ENCODE results near the gene STIM1. TPM values are rescaled to one million over a fixed set of nuclear protein-coding genes. Genes with fewer than 3 reads are reported as not detected.

STIM1 gene
- total RNA-seq, 1 donor from 2014 or later: 60.8 TPM

DNA sequence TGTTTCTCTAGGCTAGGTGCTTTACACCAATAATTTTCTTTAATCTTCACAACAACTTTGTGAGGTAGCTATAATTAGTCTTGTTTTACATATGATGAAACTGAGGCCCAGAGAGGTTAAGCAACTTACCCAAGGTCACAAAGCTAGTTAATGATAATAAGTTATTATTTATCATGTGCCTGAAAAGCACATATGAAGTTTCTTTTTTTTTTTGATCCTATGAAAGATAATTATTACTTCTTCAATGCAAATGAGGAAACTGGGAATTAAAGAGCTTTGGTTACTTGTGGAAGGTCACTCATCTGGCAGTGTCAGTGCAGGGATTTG lies 22.8 kb downstream of the STIM1 start:
- DNase-seq (ENCODE audit: low read depth): no peak
- H3K4me3 ChIP-seq (ENCODE audit: low read depth, low read length): no peak overlapping the region
- TF ChIP-seq, protein P1, sequence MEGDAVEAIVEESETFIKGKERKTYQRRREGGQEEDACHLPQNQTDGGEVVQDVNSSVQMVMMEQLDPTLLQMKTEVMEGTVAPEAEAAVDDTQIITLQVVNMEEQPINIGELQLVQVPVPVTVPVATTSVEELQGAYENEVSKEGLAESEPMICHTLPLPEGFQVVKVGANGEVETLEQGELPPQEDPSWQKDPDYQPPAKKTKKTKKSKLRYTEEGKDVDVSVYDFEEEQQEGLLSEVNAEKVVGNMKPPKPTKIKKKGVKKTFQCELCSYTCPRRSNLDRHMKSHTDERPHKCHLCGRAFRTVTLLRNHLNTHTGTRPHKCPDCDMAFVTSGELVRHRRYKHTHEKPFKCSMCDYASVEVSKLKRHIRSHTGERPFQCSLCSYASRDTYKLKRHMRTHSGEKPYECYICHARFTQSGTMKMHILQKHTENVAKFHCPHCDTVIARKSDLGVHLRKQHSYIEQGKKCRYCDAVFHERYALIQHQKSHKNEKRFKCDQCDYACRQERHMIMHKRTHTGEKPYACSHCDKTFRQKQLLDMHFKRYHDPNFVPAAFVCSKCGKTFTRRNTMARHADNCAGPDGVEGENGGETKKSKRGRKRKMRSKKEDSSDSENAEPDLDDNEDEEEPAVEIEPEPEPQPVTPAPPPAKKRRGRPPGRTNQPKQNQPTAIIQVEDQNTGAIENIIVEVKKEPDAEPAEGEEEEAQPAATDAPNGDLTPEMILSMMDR (IDR thresholded peaks at IDR 0.05; ENCODE audit: insufficient read depth, low read length, severe bottlenecking): no peak
- H3K27me3 ChIP-seq (ENCODE audit: control insufficient read depth, insufficient read depth, low read length): no peaks in the 10 kb centered on the region
- no peak for FAIRE-seq
- no peaks in the 10 kb centered on the region for H3K36me3 ChIP-seq (ENCODE audit: control insufficient read depth, insufficient read depth, low read length)

DNA sequence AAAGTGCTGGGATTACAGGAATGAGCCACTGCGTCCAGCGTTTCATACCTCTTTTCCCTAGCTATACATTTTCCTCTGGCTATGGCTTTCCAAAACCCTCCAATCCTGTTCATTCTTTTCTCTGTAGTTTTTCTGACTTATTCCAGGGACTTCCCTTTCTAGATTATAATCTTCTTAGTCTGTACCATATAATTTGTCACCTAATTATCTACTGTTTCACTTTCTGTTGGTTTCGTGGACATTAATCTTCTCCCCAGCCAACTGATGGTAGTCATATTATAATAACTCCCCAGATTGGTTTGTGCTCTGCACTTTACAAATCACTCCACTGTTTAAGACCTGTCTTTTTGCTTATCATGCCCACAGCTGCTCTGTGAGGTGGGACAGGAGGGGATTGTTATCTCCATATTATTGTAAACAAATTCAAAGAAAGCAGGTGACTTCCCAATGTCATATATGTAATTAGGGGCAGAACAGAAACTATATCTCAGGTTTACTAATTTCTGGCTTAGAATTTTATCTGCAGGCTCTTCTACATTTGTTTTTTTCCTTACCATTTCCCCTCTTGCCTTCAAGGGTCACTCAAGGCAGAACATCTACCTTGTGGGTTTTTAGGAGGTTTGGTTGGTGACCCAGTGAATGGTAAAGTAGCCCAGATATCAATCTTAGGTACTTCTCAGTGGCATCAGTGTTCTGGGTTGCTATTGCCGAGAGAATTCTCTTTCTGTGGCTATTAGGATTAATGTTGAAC lies 23.9 kb downstream of the STIM1 start:
- DNase-seq (ENCODE audit: low read depth) (no peak), FAIRE-seq (no peak)
- Histone ChIP-seq H3K36me3 (ENCODE audit: control insufficient read depth, insufficient read depth, low read length) (no peaks in the 10 kb centered on the region), H3K27me3 (ENCODE audit: control insufficient read depth, insufficient read depth, low read length) (no peaks in the 10 kb centered on the region), H3K4me3 (ENCODE audit: low read depth, low read length) (no peak overlapping the region)
- TF ChIP-seq, protein P1 (IDR thresholded peaks at IDR 0.05; ENCODE audit: insufficient read depth, low read length, severe bottlenecking): no peak

DNA sequence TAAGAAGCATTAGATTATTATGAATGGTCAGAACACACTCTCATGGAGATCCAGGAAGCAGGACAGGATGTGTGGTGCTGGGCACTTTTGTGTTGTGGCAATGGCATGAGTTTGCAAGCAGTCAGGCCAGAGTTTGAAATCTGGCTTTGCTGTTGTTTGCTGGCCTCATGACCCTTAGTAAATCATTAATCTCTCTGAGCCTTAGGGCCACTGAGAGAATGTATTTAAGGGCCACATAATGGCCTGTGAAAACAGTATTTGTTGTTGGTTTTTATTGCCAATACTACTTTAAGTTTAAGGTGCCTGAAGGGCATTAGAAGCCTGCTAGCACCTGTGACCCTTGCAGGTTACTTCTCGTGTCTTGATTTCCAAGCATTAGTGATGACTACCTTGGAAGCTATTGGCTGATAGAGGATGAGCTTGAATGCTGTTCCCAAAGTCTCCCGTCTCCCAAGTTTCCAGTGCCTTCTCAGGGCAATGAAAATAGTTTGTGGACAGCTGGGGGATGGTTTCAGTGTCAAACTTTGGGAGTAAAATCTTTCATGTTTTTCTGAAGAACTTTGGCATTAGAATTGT lies 24.6 kb downstream of the STIM1 start:
- DNase-seq (ENCODE audit: low read depth): no peak

DNA sequence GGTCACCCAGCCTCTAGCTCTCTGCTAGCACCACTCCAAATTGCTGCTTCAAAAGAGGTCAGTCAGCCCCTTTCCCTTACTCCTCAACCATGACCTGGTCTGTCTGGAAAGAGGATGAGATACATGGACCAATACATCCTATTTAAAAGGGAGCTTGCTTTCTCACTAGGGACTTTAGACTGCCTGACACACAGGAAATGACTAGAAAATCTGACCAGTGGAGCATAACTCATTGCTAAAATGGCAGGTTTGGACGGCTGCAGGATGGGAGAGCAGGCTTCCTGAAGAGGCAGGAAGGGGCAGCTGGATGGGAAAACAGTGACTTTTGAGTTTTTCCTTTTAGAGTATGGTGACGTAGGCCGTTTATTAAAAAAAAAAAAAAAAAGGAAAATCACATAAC lies 25.3 kb downstream of the STIM1 start:
- Histone ChIP-seq H3K27me3 (ENCODE audit: control insufficient read depth, insufficient read depth, low read length) (no peaks in the 10 kb centered on the region), H3K36me3 (ENCODE audit: control insufficient read depth, insufficient read depth, low read length) (no peaks in the 10 kb centered on the region), H3K4me3 (ENCODE audit: low read depth, low read length) (no peak overlapping the region)
- no peak for FAIRE-seq
- peak; percentile 75 for DNase-seq (ENCODE audit: low read depth)
- TF ChIP-seq, protein P1 (IDR thresholded peaks at IDR 0.05; ENCODE audit: insufficient read depth, low read length, severe bottlenecking): no peak

More for the DNA sequence above, 24.6 kb downstream of the STIM1 start:
- H3K36me3 ChIP-seq (ENCODE audit: control insufficient read depth, insufficient read depth, low read length): no peaks in the 10 kb centered on the region
- H3K4me3 ChIP-seq (ENCODE audit: low read depth, low read length): no peak overlapping the region
- no peaks in the 10 kb centered on the region for H3K27me3 ChIP-seq (ENCODE audit: control insufficient read depth, insufficient read depth, low read length)
- no peak for FAIRE-seq
- TF ChIP-seq, protein P1 (IDR thresholded peaks at IDR 0.05; ENCODE audit: insufficient read depth, low read length, severe bottlenecking): no peak

DNA sequence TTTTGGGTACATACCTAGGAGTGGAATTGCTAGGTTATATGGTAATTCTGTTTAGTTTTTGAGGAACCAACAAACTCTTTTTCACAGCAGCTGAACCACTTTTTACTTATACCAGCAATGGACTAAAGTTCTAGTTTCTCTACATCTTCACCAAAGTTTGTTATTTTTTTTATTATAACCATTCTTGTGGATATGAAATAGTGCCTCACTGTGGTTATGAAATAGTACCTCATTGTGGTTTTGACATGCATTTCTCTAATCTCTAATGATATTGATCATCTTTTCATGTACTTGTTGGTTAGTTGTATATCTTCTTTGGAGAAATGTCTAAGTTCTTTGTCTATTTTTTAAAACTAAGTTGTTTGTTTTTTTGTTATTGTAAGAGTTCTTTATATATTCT lies 27.2 kb downstream of the STIM1 start:
- Histone ChIP-seq H3K27me3 (ENCODE audit: control insufficient read depth, insufficient read depth, low read length) (no peaks in the 10 kb centered on the region), H3K36me3 (ENCODE audit: control insufficient read depth, insufficient read depth, low read length) (no peaks in the 10 kb centered on the region), H3K4me3 (ENCODE audit: low read depth, low read length) (no peak overlapping the region)
- FAIRE-seq: no peak
- no peak for DNase-seq (ENCODE audit: low read depth)
- TF ChIP-seq, protein P1 (IDR thresholded peaks at IDR 0.05; ENCODE audit: insufficient read depth, low read length, severe bottlenecking): no peak

Measured in bronchial epithelial cell (primary cell).